GM12872 (cell line): Measurements from ENCODE around the gene LSM14B.

Source experiments
- CTCF ChIP-seq: IDR thresholded peaks from 3 replicates; pipeline ENCODE4 v1.5.1; 2011; ENCODE audit warnings: low read depth, mild to moderate bottlenecking, low read length, moderate library complexity; ENCODE audit not compliant: insufficient read depth

Gene LSM14B

GRCh38 chr20:62121776-62122653, at the start of gene LSM14B:
Gene LSM14B (plus strand): TSS chr20:62122475. CDS start chr20:62122667, 192 bp downstream.
- no peak for TF ChIP-seq CTCF

GRCh38 chr20:62073323-62073722, 49.0 kb upstream of the LSM14B start:
- TF ChIP-seq CTCF = no peak

- no peak for TF ChIP-seq CTCF
Observed at GRCh38 chr20:62079166-62079565, 43.1 kb upstream of the LSM14B start.

- TF ChIP-seq CTCF = no peak
Observed at GRCh38 chr20:62080249-62080990, 41.9 kb upstream of the LSM14B start.

- no peak for TF ChIP-seq CTCF
Observed at GRCh38 chr20:62083312-62083711, 39.0 kb upstream of the LSM14B start.

- no peak for TF ChIP-seq CTCF
Observed at GRCh38 chr20:62085206-62085605, 37.1 kb upstream of the LSM14B start.

- TF ChIP-seq CTCF = no peak
Observed at GRCh38 chr20:62087227-62087626, 35.0 kb upstream of the LSM14B start.
